HL-60 (cell line): Measurements from ENCODE around the gene ATP8A2.

Source experiments
- DNase-seq, 2 experiments: peaks; one replicate each; pipeline ENCODE4 v3.0.0-alpha.2; 2010 to 2020; ENCODE audit warnings: low read depth in 1 of 2, low spot score in 1 of 2
- H3K27ac ChIP-seq: fragments of 250-450 bp; sonication (Bioruptor Pico); replicated peaks from 2 replicates; pipeline ENCODE4 v1.5.1; 2020; ENCODE audit warnings: mild to moderate bottlenecking, moderate library complexity
- H3K27me3 ChIP-seq: fragments of 250-450 bp; sonication (Bioruptor Pico); 2 replicates; pipeline ENCODE4 v1.5.1; 2021; ENCODE audit warnings: mild to moderate bottlenecking, moderate library complexity; ENCODE audit not compliant: insufficient read depth, poor library complexity, severe bottlenecking
- H3K4me3 ChIP-seq: replicated peaks from 2 replicates; pipeline ENCODE4 v1.5.1; 2011; ENCODE audit warnings: mild to moderate bottlenecking, control low read depth, low read length; ENCODE audit not compliant: insufficient read depth
- GABPA ChIP-seq: IDR thresholded peaks from 2 replicates; pipeline ENCODE4 v1.6.1; 2012; ENCODE audit warnings: low read depth
- POLR2AphosphoS5 ChIP-seq: IDR thresholded peaks from 2 replicates; pipeline ENCODE4 v1.6.1; 2012; ENCODE audit warnings: low read depth
- SPI1 ChIP-seq: IDR thresholded peaks from 2 replicates; pipeline ENCODE4 v1.6.1; 2012; ENCODE audit warnings: low read depth, mild to moderate bottlenecking, borderline replicate concordance
- TF ChIP-seq, protein P1 (sequence below): IDR thresholded peaks from 2 replicates; pipeline ENCODE4 v1.6.1; 2012; ENCODE audit warnings: low read depth; ENCODE audit not compliant: insufficient replicate concordance
- TF ChIP-seq, protein P2 (sequence below): IDR thresholded peaks from one replicate; pipeline ENCODE4 v1.5.1; 2011; ENCODE audit warnings: low read length, control low read depth, inconsistent platforms; ENCODE audit not compliant: insufficient read depth

Gene ATP8A2

DNA sequence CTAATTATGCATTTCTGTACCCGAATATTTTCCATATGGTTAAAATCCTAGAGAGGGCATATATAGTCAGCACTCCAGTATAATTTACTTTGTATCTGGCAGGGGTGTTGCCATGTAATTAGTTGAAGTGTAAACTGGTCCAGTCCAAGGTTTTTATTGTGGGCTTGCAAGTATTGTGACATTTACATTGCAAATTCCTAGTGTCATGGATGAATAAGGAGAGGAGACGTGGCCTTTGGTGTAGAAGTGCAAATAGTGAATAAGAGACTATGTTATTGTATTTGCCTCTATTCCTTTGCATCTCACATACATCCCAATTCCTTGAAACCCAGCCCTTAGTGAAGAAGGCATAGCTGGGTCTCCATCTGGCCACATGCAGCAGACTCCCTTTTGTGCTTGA is 330.6 kb downstream of the ATP8A2 start:
- Histone ChIP-seq H3K4me3 (no peak overlapping the region), H3K27ac (no peak overlapping the region), H3K27me3 (no peaks in the 10 kb centered on the region)
- DNase-seq, result no peak
- TF ChIP-seq, protein P1, sequence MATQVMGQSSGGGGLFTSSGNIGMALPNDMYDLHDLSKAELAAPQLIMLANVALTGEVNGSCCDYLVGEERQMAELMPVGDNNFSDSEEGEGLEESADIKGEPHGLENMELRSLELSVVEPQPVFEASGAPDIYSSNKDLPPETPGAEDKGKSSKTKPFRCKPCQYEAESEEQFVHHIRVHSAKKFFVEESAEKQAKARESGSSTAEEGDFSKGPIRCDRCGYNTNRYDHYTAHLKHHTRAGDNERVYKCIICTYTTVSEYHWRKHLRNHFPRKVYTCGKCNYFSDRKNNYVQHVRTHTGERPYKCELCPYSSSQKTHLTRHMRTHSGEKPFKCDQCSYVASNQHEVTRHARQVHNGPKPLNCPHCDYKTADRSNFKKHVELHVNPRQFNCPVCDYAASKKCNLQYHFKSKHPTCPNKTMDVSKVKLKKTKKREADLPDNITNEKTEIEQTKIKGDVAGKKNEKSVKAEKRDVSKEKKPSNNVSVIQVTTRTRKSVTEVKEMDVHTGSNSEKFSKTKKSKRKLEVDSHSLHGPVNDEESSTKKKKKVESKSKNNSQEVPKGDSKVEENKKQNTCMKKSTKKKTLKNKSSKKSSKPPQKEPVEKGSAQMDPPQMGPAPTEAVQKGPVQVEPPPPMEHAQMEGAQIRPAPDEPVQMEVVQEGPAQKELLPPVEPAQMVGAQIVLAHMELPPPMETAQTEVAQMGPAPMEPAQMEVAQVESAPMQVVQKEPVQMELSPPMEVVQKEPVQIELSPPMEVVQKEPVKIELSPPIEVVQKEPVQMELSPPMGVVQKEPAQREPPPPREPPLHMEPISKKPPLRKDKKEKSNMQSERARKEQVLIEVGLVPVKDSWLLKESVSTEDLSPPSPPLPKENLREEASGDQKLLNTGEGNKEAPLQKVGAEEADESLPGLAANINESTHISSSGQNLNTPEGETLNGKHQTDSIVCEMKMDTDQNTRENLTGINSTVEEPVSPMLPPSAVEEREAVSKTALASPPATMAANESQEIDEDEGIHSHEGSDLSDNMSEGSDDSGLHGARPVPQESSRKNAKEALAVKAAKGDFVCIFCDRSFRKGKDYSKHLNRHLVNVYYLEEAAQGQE, result no peak
- no peak for TF ChIP-seq SPI1
- TF ChIP-seq, protein P2, sequence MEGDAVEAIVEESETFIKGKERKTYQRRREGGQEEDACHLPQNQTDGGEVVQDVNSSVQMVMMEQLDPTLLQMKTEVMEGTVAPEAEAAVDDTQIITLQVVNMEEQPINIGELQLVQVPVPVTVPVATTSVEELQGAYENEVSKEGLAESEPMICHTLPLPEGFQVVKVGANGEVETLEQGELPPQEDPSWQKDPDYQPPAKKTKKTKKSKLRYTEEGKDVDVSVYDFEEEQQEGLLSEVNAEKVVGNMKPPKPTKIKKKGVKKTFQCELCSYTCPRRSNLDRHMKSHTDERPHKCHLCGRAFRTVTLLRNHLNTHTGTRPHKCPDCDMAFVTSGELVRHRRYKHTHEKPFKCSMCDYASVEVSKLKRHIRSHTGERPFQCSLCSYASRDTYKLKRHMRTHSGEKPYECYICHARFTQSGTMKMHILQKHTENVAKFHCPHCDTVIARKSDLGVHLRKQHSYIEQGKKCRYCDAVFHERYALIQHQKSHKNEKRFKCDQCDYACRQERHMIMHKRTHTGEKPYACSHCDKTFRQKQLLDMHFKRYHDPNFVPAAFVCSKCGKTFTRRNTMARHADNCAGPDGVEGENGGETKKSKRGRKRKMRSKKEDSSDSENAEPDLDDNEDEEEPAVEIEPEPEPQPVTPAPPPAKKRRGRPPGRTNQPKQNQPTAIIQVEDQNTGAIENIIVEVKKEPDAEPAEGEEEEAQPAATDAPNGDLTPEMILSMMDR, result no peak
- TF ChIP-seq POLR2AphosphoS5, result no peak
- no peak for TF ChIP-seq GABPA

DNA sequence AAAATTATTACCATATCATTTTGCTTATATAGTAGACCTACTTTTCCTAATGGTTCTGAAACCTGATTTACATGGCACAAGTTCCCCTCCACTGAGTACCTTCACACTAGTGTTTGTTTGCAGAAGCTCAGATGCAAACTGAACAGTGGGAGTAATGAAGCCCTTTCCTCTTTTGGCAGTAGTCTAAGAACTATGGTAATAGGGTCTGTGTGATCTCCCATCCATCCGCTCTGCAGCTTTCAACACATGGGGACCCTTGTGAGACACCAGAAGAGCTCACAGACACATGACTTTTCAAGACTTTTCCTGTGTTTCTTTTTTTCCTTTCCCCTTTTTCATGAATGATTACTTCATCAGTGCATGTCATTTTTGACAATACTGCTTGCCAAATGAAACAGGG is 336.0 kb downstream of the ATP8A2 start:
- no peak overlapping the region for H3K4me3 ChIP-seq
- peaks cover 3% of the 10 kb centered on the region for H3K27me3 ChIP-seq
- TF ChIP-seq, protein P2, result no peak
- TF ChIP-seq POLR2AphosphoS5, result no peak
- TF ChIP-seq, protein P1, result no peak
- TF ChIP-seq GABPA, result no peak
- TF ChIP-seq SPI1, result no peak
- DNase-seq, result no peak
- no peak overlapping the region for H3K27ac ChIP-seq

DNA sequence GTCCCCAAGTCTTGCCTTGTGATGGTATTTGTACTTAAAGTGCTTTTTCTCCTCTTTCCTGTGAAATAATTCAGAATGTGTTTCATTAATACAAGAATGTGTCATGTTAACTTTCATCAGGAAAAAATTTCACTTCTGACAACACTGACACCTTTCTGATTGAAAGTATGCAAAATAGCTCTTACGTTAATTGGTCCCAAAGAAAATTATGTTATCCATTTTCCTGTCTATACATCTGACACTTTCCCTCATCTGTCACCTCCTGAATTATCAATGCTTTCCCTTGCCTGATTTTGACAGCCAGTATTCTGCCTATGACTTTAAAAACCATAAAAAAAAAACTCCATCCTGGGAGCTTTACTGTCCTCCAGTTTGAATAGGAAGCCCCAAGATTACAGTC is 336.5 kb downstream of the ATP8A2 start:
- H3K27me3 ChIP-seq, result peaks cover 3% of the 10 kb centered on the region
- TF ChIP-seq, protein P1, result no peak
- TF ChIP-seq SPI1, result no peak
- no peak overlapping the region for H3K27ac ChIP-seq
- DNase-seq, result no peak
- H3K4me3 ChIP-seq, result no peak overlapping the region

DNA sequence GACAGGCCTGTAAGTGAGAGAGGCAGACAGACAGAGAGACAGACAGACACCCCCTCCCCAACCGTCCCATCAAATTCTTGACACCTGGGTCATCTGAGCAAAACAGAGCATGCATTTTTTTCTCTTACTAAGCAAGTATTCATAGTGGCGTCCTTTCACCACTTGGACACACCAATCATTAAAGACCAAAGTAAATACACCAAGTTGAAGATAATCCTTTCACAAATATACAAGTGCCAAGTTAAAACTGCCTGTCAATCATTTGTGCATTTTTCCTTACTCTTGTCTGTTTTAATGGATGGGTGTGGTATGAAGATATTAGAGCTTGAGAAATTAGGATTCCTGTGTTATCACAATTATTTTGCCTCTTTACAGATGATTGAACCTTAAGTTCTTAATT is 337.3 kb downstream of the ATP8A2 start:
- H3K4me3 ChIP-seq, result no peak overlapping the region
- TF ChIP-seq, protein P2, result no peak
- TF ChIP-seq GABPA (no peak), POLR2AphosphoS5 (no peak), SPI1 (no peak)
- TF ChIP-seq, protein P1, result no peak
- peaks cover 3% of the 10 kb centered on the region for H3K27me3 ChIP-seq
- DNase-seq, result no peak
- H3K27ac ChIP-seq, result no peak overlapping the region
